Activated naive CD8-positive, alpha-beta T cell (primary cell): ENCODE measurements around the gene INPP5D.
A peak's percentile ranks its signal among the peaks of the same experiment; 100 is the strongest.

Experiments used
- H3K27ac Mint-ChIP-seq: one replicate; pipeline ENCODE4 v1.8.0; 2021; ENCODE audit warnings: mixed read lengths
- H3K27me3 Mint-ChIP-seq: one replicate; pipeline ENCODE4 v1.8.0; 2021; ENCODE audit warnings: mixed read lengths
- H3K36me3 Mint-ChIP-seq: one replicate; pipeline ENCODE4 v1.8.0; 2021; ENCODE audit warnings: mixed read lengths
- H3K4me1 Mint-ChIP-seq: one replicate; pipeline ENCODE4 v1.8.0; 2021; ENCODE audit warnings: low read depth, mixed read lengths
- H3K4me3 Mint-ChIP-seq: one replicate; pipeline ENCODE4 v1.8.0; 2021; ENCODE audit warnings: mild to moderate bottlenecking, mixed read lengths
- H3K9me3 Mint-ChIP-seq: one replicate; pipeline ENCODE4 v1.8.0; 2021; ENCODE audit warnings: low read depth, mixed read lengths

INPP5D gene

GRCh38 chr2:233236820-233237589, 176.9 kb downstream of the INPP5D start:
- H3K9me3 Mint-ChIP-seq = no peaks in the 10 kb centered on the region
- H3K27ac Mint-ChIP-seq = peak overlapping the region; percentile 18
- no peaks in the 10 kb centered on the region for H3K36me3 Mint-ChIP-seq
- no peak overlapping the region for H3K4me3 Mint-ChIP-seq
- no peaks in the 10 kb centered on the region for H3K27me3 Mint-ChIP-seq
- H3K4me1 Mint-ChIP-seq = peaks cover 62% of the 10 kb centered on the region

GRCh38 chr2:233240897-233241296, 180.8 kb downstream of the INPP5D start:
- Mint-ChIP-seq H3K36me3 (no peaks in the 10 kb centered on the region), H3K27me3 (no peaks in the 10 kb centered on the region), H3K27ac (peak overlapping the region; percentile 61), H3K9me3 (no peaks in the 10 kb centered on the region), H3K4me3 (peak overlapping the region; percentile 60), H3K4me1 (peaks cover 70% of the 10 kb centered on the region)

DNA sequence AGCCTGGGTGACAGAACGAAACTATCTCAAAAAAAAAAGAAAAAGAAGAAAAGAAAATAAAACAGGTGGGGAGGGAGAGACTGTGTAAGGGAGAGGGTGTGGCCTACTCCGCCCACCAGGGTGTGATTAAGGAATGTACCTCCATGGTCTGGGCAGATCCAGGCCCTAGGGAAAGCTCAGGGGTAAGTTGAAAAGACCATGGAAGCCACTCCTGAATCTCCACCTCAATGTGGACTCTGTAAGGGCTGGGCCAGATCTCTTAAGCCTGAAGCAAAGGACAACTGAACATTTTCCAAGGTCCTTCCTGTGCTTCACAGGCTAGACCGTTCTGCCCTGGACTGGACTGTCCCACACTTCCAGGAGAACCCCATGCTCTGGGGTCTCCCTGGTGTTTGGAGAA, 181.7 kb downstream of the INPP5D start:
- H3K4me1 Mint-ChIP-seq = peaks cover 72% of the 10 kb centered on the region
- H3K36me3 Mint-ChIP-seq = no peaks in the 10 kb centered on the region
- H3K27me3 Mint-ChIP-seq = no peaks in the 10 kb centered on the region
- no peak overlapping the region for H3K27ac Mint-ChIP-seq
- no peak overlapping the region for H3K4me3 Mint-ChIP-seq
- no peaks in the 10 kb centered on the region for H3K9me3 Mint-ChIP-seq

GRCh38 chr2:233242231-233242927, 182.2 kb downstream of the INPP5D start:
- peaks cover 73% of the 10 kb centered on the region for H3K4me1 Mint-ChIP-seq
- H3K4me3 Mint-ChIP-seq = peak overlapping the region; percentile 52
- H3K36me3 Mint-ChIP-seq = no peaks in the 10 kb centered on the region
- no peaks in the 10 kb centered on the region for H3K9me3 Mint-ChIP-seq
- no peaks in the 10 kb centered on the region for H3K27me3 Mint-ChIP-seq
- no peak overlapping the region for H3K27ac Mint-ChIP-seq

- H3K4me1 Mint-ChIP-seq = peaks cover 74% of the 10 kb centered on the region
- no peak overlapping the region for H3K4me3 Mint-ChIP-seq
- H3K27ac Mint-ChIP-seq = peak overlapping the region; percentile 46
- no peaks in the 10 kb centered on the region for H3K9me3 Mint-ChIP-seq
- no peaks in the 10 kb centered on the region for H3K36me3 Mint-ChIP-seq
- no peaks in the 10 kb centered on the region for H3K27me3 Mint-ChIP-seq
Observed at GRCh38 chr2:233243348-233243747, 183.2 kb downstream of the INPP5D start.

- Mint-ChIP-seq H3K27me3 (no peaks in the 10 kb centered on the region), H3K27ac (peak overlapping the region; percentile 81), H3K4me3 (no peak overlapping the region), H3K4me1 (peaks cover 69% of the 10 kb centered on the region), H3K9me3 (no peaks in the 10 kb centered on the region), H3K36me3 (no peaks in the 10 kb centered on the region)
Observed at GRCh38 chr2:233244818-233245217, 184.7 kb downstream of the INPP5D start.

- Mint-ChIP-seq H3K36me3 (no peaks in the 10 kb centered on the region), H3K27ac (peak overlapping the region; percentile 37), H3K9me3 (no peaks in the 10 kb centered on the region), H3K27me3 (no peaks in the 10 kb centered on the region), H3K4me1 (peaks cover 71% of the 10 kb centered on the region), H3K4me3 (no peak overlapping the region)
Observed at GRCh38 chr2:233245406-233245805, 185.3 kb downstream of the INPP5D start.

GRCh38 chr2:233247116-233247515, 187.0 kb downstream of the INPP5D start:
- peak overlapping the region; percentile 76 for H3K4me3 Mint-ChIP-seq
- no peaks in the 10 kb centered on the region for H3K27me3 Mint-ChIP-seq

DNA sequence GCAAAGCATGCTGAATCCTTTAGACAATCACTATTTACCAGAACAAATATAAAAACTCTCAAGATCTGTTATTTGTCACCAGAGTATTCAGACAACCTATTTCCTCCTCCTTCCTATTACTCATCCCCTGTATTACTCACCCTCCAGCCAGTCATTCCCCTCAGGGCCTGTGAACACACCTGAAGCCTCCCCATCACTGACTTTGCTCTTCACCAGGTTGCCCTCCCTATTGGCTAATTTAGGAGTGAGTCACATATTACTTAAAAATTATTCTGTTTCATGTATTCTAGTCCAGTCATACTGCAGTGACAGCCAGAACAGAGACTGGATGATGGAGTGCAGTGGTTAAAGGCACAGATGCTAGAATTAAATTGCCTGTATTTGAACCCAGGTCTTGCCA, 187.6 kb downstream of the INPP5D start:
- Mint-ChIP-seq H3K27ac (peak overlapping the region; percentile 97), H3K4me3 (peak overlapping the region; percentile 76), H3K4me1 (peaks cover 59% of the 10 kb centered on the region), H3K27me3 (no peaks in the 10 kb centered on the region), H3K9me3 (no peaks in the 10 kb centered on the region), H3K36me3 (peaks cover under 1% of the 10 kb centered on the region)

More at GRCh38 chr2:233247116-233247515, 187.0 kb downstream of the INPP5D start:
- Mint-ChIP-seq H3K4me1 (peaks cover 62% of the 10 kb centered on the region), H3K27ac (peak overlapping the region; percentile 97), H3K36me3 (no peaks in the 10 kb centered on the region), H3K9me3 (no peaks in the 10 kb centered on the region)

- Mint-ChIP-seq H3K4me1 (peaks cover 63% of the 10 kb centered on the region), H3K27me3 (no peaks in the 10 kb centered on the region), H3K9me3 (no peaks in the 10 kb centered on the region), H3K36me3 (peaks cover 5% of the 10 kb centered on the region), H3K27ac (peak overlapping the region; percentile 62), H3K4me3 (peak overlapping the region; percentile 8)
Observed at GRCh38 chr2:233248999-233249398, 188.9 kb downstream of the INPP5D start.

GRCh38 chr2:233250568-233250967, 190.4 kb downstream of the INPP5D start:
- Mint-ChIP-seq H3K27me3 (no peaks in the 10 kb centered on the region), H3K9me3 (no peaks in the 10 kb centered on the region), H3K4me3 (peak overlapping the region; percentile 95), H3K4me1 (peaks cover 63% of the 10 kb centered on the region), H3K27ac (peak overlapping the region; percentile 94), H3K36me3 (peaks cover 5% of the 10 kb centered on the region)

DNA sequence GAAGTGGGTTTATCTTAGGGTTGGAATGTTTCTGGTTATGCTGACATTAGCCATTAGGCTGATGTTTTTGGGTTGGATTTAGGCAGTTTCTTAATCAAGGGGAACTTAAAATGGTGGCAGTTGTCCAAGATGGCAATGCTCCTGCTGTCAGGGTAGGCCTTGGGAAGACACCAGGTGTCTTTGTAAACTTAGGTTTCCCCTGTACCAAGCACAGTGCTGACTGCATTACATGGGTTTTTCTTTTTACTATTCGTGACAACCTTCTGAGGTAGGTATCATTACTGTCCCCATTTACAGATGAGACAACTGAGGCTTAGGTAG, 190.8 kb downstream of the INPP5D start:
- H3K27ac Mint-ChIP-seq = peak overlapping the region; percentile 94

DNA sequence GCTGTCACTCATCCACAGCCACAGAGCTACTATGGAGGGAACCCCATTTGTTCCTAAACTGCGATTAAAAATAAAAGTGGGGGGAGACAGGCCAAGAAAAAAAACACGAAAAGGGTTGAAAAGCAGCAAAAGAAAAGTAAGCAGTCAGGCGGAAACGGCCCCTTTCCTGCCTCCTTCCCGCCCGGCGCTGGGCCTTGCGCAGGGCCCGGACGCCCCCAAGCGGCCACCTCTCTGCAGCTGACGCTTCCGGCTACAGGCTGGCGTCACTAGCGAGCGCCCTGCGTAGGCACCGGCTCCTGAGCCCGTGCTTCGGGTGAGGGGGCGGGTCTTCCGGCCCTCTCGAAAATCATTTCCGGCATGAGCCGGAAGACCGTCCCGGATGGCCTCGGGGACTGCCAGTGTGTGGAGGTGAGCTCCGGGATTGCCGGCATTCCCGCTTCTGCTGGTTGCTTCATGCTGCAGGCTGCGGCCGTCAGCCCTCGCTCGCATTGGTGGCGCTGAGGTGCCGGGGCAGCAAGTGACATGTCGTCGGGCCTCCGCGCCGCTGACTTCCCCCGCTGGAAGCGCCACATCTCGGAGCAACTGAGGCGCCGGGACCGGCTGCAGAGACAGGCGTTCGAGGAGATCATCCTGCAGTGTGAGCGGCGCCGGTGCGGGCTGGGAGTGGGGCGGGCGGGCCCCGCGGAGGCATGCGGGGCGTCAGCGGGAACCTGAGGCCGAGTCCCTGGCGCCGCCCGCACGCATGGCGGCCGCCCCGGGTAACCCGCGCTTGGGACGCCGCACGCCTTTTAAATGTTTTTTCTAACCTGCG, 191.4 kb downstream of the INPP5D start, which contains the start of gene ATG16L1:
Gene ATG16L1 (plus strand): TSS at position 368 of the 811 bp plus-strand sequence. CDS start 155 bp downstream, at position 523.
- Mint-ChIP-seq H3K4me3 (peak within 1 kb of the TSS; percentile 95), H3K36me3 (peaks cover 5% of the 10 kb centered on the region)

More for the DNA sequence above, 190.8 kb downstream of the INPP5D start:
- H3K27me3 Mint-ChIP-seq = no peaks in the 10 kb centered on the region
- peak overlapping the region; percentile 95 for H3K4me3 Mint-ChIP-seq
- H3K9me3 Mint-ChIP-seq = no peaks in the 10 kb centered on the region
- peaks cover 5% of the 10 kb centered on the region for H3K36me3 Mint-ChIP-seq
- H3K4me1 Mint-ChIP-seq = peaks cover 67% of the 10 kb centered on the region

DNA sequence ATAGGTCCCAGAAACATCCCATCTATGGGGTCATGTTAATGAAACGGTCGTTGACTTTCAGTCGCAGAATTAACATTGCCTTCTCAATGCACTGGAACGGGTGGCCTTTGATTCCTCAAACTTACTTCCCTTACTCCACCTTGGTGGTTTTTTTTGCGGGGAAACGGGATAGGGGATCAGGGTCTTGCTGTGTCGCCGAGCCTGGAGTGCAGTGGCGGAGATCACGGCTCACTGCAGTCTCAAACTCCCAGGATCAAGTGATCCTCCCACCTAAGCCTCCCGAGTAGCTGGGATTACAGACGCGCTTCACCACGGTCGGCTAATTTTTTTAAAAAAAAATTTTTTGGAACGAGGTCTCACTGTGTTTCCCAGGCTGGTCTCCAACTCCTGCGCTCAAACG, 192.1 kb downstream of the INPP5D start:
- H3K27me3 Mint-ChIP-seq = no peaks in the 10 kb centered on the region
- peaks cover 65% of the 10 kb centered on the region for H3K4me1 Mint-ChIP-seq
- H3K4me3 Mint-ChIP-seq = peak overlapping the region; percentile 95
- H3K36me3 Mint-ChIP-seq = peaks cover 5% of the 10 kb centered on the region
- H3K9me3 Mint-ChIP-seq = no peaks in the 10 kb centered on the region
- H3K27ac Mint-ChIP-seq = peak overlapping the region; percentile 93

More for the DNA sequence above, 191.4 kb downstream of the INPP5D start, which contains the start of gene ATG16L1:
- H3K27me3 Mint-ChIP-seq = no peaks in the 10 kb centered on the region
- H3K4me1 Mint-ChIP-seq = peaks cover 68% of the 10 kb centered on the region
- H3K9me3 Mint-ChIP-seq = no peaks in the 10 kb centered on the region
- H3K27ac Mint-ChIP-seq = peak within 1 kb of the TSS; percentile 94

- Mint-ChIP-seq H3K4me3 (peak overlapping the region; percentile 59), H3K36me3 (peaks cover 8% of the 10 kb centered on the region), H3K27me3 (no peaks in the 10 kb centered on the region), H3K4me1 (peaks cover 68% of the 10 kb centered on the region), H3K27ac (peak overlapping the region; percentile 83), H3K9me3 (no peaks in the 10 kb centered on the region)
Observed at GRCh38 chr2:233255151-233255550, 195.0 kb downstream of the INPP5D start.
